Upper lobe of left lung (tissue), 6 donors: Measurements from ENCODE around the gene PF4V1. TPM values are rescaled to one million over a fixed set of nuclear protein-coding genes. Genes with fewer than 3 reads are reported as not detected.
A peak's percentile ranks its signal among the peaks of the same experiment; 100 is the strongest.

ENCODE experiments used
- ATAC-seq, 2 donors: fragments of 200-7000 bp; cut with Tn5 transposase; one replicate each; pipeline ENCODE4 v1.9.1; 2022; ENCODE audit warnings: mild to moderate bottlenecking in 2 of 2, moderate library complexity in 2 of 2; ENCODE audit not compliant: low FRiP score in 2 of 2
- DNase-seq, 2 donors: peaks; one replicate each; pipeline ENCODE4 v3.0.0-alpha.2; 2019 to 2020
- H3K27ac ChIP-seq, 4 donors: fragments of 200-600 bp; sonication (generic); one replicate each; pipeline ENCODE4 v1.5.1; 2016 to 2019
- H3K27me3 ChIP-seq, 4 donors: fragments of 200-600 bp; sonication (generic); one replicate each; pipeline ENCODE4 v1.5.1; 2017 to 2019
- H3K36me3 ChIP-seq, 4 donors: fragments of 200-600 bp; sonication (generic); one replicate each; pipeline ENCODE4 v1.5.1; 2016 to 2019
- H3K4me1 ChIP-seq, 4 donors: fragments of 200-600 bp; sonication (generic); one replicate each; pipeline ENCODE4 v1.5.1; 2018 to 2019
- H3K4me3 ChIP-seq, 4 donors: fragments of 200-600 bp; sonication (generic); one replicate each; pipeline ENCODE4 v1.5.1; 2017 to 2019; ENCODE audit warnings: mild to moderate bottlenecking in 2 of 4, moderate library complexity in 1 of 4
- H3K9me3 ChIP-seq, 4 donors: fragments of 200-600 bp; sonication (generic); one replicate each; pipeline ENCODE4 v1.5.1; 2018 to 2019
- EP300 ChIP-seq, 4 donors: sonication (generic); formaldehyde crosslinking; IDR thresholded peaks; one replicate each; pipeline ENCODE4 v1.5.1; 2017; ENCODE audit warnings: antibody characterized with exemption in 4 of 4, control low read depth in 2 of 4
- POLR2A ChIP-seq, 4 donors: fragments of 450-650 bp; IDR thresholded peaks; one replicate each; pipeline ENCODE4 v1.5.1; 2016 to 2017; ENCODE audit warnings: antibody characterized with exemption in 4 of 4, mild to moderate bottlenecking in 2 of 4
- POLR2AphosphoS5 ChIP-seq, 2 donors: sonication (generic); formaldehyde crosslinking; IDR thresholded peaks; one replicate each; pipeline ENCODE4 v1.5.1; 2017; ENCODE audit warnings: antibody characterized with exemption in 2 of 2
- WGBS, 2 donors: methylation state at CpG; one replicate each; pipeline ENCODE4 v1.1.5; 2017 to 2018; 5-methylcytosine and 5-hydroxymethylcytosine counted together
- total RNA-seq, 6 donors: library from RNA; depleted of rRNA in 4 of 6; stranded (reverse); fragments of >200 nt in 4 of 6; gene quantifications; one replicate each; pipeline versions ENCODE4 v1.1.0 to v1.2.1, GENCODE V29; 2016 to 2021
- TF ChIP-seq, protein P1 (sequence below), 6 experiments: fragments of 450-650 bp in 4 of 6; fragments of 200-600 bp in 2 of 6; sonication (generic) in 2 of 6; IDR thresholded peaks; one replicate each; pipeline ENCODE4 v1.5.1; 2016 to 2019; ENCODE audit warnings: antibody characterized with exemption in 6 of 6
- donor health status: DM: no; HTN: no; CAD: no; lungs with moderate emphysema.
- donor health status: DM: no; HTN: yes; CAD: no; lungs with severe emphysema.

PF4V1 gene
- total RNA-seq, 6 donors from 2014 or later: not detected

GRCh38 chr4:73865431-73866096 lies 12.5 kb downstream of the PF4V1 start:
- no peak for DNase-seq
- Histone ChIP-seq H3K4me3 (no peak overlapping the region), H3K27me3 (no peaks in the 10 kb centered on the region), H3K9me3 (no peaks in the 10 kb centered on the region), H3K27ac (no peak overlapping the region), H3K4me1 (peaks cover 16 to 25% (median 19%) of the 10 kb centered on the region in 4 donors), H3K36me3 (no peaks in the 10 kb centered on the region)
- no peak for TF ChIP-seq POLR2AphosphoS5 (IDR thresholded peaks at IDR 0.05)
- TF ChIP-seq, protein P1, sequence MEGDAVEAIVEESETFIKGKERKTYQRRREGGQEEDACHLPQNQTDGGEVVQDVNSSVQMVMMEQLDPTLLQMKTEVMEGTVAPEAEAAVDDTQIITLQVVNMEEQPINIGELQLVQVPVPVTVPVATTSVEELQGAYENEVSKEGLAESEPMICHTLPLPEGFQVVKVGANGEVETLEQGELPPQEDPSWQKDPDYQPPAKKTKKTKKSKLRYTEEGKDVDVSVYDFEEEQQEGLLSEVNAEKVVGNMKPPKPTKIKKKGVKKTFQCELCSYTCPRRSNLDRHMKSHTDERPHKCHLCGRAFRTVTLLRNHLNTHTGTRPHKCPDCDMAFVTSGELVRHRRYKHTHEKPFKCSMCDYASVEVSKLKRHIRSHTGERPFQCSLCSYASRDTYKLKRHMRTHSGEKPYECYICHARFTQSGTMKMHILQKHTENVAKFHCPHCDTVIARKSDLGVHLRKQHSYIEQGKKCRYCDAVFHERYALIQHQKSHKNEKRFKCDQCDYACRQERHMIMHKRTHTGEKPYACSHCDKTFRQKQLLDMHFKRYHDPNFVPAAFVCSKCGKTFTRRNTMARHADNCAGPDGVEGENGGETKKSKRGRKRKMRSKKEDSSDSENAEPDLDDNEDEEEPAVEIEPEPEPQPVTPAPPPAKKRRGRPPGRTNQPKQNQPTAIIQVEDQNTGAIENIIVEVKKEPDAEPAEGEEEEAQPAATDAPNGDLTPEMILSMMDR (IDR thresholded peaks at IDR 0.05): no peak
- no peak for TF ChIP-seq EP300 (IDR thresholded peaks at IDR 0.05)
- TF ChIP-seq POLR2A (IDR thresholded peaks at IDR 0.05): no peak
- WGBS, 2 donors: 79 to 87% methylated on average over 5 of the region's 5 CpGs
- no peak for ATAC-seq

DNA sequence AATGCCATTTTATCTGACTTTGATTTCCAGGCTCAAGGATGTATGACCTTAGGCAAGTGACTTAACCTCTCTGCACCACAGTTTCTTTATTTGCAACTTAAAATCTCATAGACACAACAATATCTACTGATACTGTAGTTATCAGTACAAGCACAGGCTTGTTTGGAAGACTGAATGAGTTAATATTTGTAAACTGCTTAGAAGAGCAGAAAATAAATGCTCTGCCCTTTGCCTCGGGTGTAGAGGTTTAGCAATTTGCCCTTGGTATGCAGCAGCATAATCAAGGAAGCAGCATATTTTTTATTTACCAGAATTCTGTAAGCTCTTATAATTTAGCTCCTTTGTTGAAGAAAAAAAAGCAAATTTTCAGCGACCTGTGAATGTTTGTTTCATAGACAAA lies 13.2 kb downstream of the PF4V1 start:
- Histone ChIP-seq H3K36me3 (no peaks in the 10 kb centered on the region), H3K4me1 (peaks cover 16 to 32% (median 21%) of the 10 kb centered on the region in 4 donors), H3K27me3 (no peaks in the 10 kb centered on the region), H3K4me3 (no peak overlapping the region), H3K27ac (no peak overlapping the region), H3K9me3 (no peaks in the 10 kb centered on the region)
- WGBS, 2 donors: 43 to 61% methylated on average over 2 of the region's 2 CpGs
- TF ChIP-seq POLR2AphosphoS5 (IDR thresholded peaks at IDR 0.05) (no peak), POLR2A (IDR thresholded peaks at IDR 0.05) (no peak), EP300 (IDR thresholded peaks at IDR 0.05) (no peak)
- TF ChIP-seq, protein P1 (IDR thresholded peaks at IDR 0.05): no peak
- ATAC-seq (no peak), DNase-seq (no peak)

DNA sequence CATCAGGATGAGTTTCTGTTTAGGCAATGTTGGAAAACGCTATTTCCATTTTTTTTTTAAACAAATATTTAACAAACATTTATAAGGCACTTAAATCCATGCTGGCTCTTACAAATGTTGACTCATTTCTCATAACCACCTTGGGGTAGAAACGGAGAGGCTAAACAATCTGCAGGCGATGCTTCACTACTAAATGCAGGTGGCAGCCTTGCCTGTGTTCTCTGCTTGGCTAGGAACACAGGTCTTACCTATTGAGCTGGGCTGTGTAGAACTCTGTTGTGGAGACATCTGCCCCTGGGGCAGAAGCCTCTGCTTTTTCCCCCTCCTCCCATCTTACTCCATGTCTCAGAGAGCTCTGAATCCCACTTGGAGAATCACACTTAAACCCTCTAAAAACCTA lies 14.7 kb downstream of the PF4V1 start:
- no peaks in the 10 kb centered on the region for H3K27me3 ChIP-seq
- H3K36me3 ChIP-seq: no peaks in the 10 kb centered on the region
- H3K27ac ChIP-seq: no peak overlapping the region
- peaks cover 16 to 32% (median 21%) of the 10 kb centered on the region in 4 donors for H3K4me1 ChIP-seq
- TF ChIP-seq POLR2A (IDR thresholded peaks at IDR 0.05): no peak
- TF ChIP-seq, protein P1 (IDR thresholded peaks at IDR 0.05): no peak
- TF ChIP-seq EP300 (IDR thresholded peaks at IDR 0.05): no peak
- TF ChIP-seq POLR2AphosphoS5 (IDR thresholded peaks at IDR 0.05): no peak
- H3K4me3 ChIP-seq: no peak overlapping the region
- DNase-seq (peak in 1 of 2 donors; percentile 70), ATAC-seq (no peak)
- H3K9me3 ChIP-seq: no peaks in the 10 kb centered on the region
- 64 to 73% methylated on average over 3 of the region's 3 CpGs for WGBS, 2 donors

DNA sequence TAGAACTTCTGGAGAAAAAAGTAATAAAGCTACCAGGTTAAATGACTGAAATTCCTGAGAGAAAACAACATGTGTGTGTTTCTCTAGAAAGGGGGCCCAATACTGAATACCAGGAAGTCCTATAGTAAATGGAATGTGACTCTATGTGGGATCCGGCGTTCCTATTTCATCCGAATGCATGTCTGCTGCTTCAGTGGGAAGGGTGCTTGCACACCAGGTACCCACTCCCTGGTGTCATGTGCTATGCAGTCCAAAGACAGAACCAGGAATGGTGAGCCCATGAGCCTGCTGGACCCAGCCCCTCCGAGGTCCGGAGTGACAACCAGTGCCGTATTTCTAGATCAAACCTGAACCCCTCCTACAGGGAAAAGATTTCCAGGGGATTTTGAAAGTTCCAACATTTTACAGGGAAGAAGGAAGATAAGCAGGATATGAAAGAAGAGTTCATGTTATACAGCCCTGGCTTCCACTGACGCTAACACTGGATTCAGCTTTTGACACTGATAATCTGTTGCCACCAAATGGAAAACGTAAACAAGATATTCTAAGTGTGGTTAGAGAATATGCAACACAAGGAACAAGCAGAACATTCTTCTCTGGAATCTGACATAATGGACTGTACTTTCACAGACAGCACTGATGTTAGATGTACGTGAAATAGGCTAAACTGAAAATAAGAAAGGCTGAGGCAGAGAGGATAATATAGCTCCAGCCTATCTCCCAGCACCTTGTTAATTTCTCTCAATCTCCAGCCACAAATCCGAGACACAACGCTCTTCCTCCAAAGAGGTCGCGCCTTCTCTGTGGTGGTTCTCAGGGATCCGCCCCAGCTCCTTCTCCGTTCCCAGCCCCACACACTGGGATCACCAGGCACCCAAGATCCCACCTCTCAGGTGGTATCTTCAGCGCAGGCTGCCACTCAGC lies 15.4 kb downstream of the PF4V1 start:
- TF ChIP-seq POLR2AphosphoS5 (IDR thresholded peaks at IDR 0.05): no peak
- TF ChIP-seq EP300 (IDR thresholded peaks at IDR 0.05): no peak
- TF ChIP-seq, protein P1 (IDR thresholded peaks at IDR 0.05): no peak
- no peak for TF ChIP-seq POLR2A (IDR thresholded peaks at IDR 0.05)

More for the DNA sequence above, 15.4 kb downstream of the PF4V1 start:
- ATAC-seq (peak in 1 of 2 donors; percentile 47), DNase-seq (no peak)
- Histone ChIP-seq H3K4me3 (peak overlapping the region; percentile 50 to 68 (median 64)), H3K27me3 (no peaks in the 10 kb centered on the region), H3K27ac (peak overlapping the region; percentile 67 to 88 (median 86)), H3K36me3 (no peaks in the 10 kb centered on the region), H3K4me1 (peaks cover 16 to 32% (median 21%) of the 10 kb centered on the region in 4 donors), H3K9me3 (no peaks in the 10 kb centered on the region)
- 36 to 38% methylated on average over 15 to 16 of the region's 16 CpGs for WGBS, 2 donors
